Chondrocyte (in vitro differentiated cells): ENCODE data around the gene GRIK4. TPM values are rescaled to one million over a fixed set of nuclear protein-coding genes. Genes with fewer than 3 reads are reported as not detected.
A peak's percentile ranks its signal among the peaks of the same experiment; 100 is the strongest.

ENCODE experiments used
- DNase-seq: peaks from one replicate; pipeline ENCODE4 v3.0.0; 2021; ENCODE audit warnings: mixed read lengths, low spot score
- H3K27ac Mint-ChIP-seq: one replicate; pipeline ENCODE4 v1.8.0; 2021; ENCODE audit warnings: mild to moderate bottlenecking, moderate library complexity, mixed read lengths; ENCODE audit not compliant: unreplicated experiment
- H3K27me3 Mint-ChIP-seq: 2 replicates; pipeline ENCODE4 v1.8.0; 2021; ENCODE audit warnings: low read depth, mixed read lengths
- H3K36me3 Mint-ChIP-seq: 2 replicates; pipeline ENCODE4 v1.8.0; 2021; ENCODE audit warnings: low read depth, mixed read lengths
- H3K4me1 Mint-ChIP-seq: 2 replicates; pipeline ENCODE4 v1.8.0; 2021; ENCODE audit warnings: low read depth, mild to moderate bottlenecking, mixed read lengths
- H3K4me3 Mint-ChIP-seq: one replicate; pipeline ENCODE4 v1.8.0; 2021; ENCODE audit warnings: mild to moderate bottlenecking, moderate library complexity, mixed read lengths; ENCODE audit not compliant: unreplicated experiment
- H3K9me3 Mint-ChIP-seq: 2 replicates; pipeline ENCODE4 v1.8.0; 2021; ENCODE audit warnings: low read depth, mixed read lengths
- total RNA-seq: library from RNA; stranded (reverse); gene quantifications from 3 replicates; pipeline ENCODE4 v1.2.1, GENCODE V29; 2021
- TF ChIP-seq, protein P1 (sequence below): fragments of 200-600 bp; sonication (generic); IDR thresholded peaks from 2 replicates; pipeline ENCODE4 v1.5.0; 2021; ENCODE audit warnings: antibody characterized with exemption, mild to moderate bottlenecking, moderate library complexity

Gene GRIK4
- total RNA-seq, 1 donor from 2014 or later = 0.37 TPM

DNA sequence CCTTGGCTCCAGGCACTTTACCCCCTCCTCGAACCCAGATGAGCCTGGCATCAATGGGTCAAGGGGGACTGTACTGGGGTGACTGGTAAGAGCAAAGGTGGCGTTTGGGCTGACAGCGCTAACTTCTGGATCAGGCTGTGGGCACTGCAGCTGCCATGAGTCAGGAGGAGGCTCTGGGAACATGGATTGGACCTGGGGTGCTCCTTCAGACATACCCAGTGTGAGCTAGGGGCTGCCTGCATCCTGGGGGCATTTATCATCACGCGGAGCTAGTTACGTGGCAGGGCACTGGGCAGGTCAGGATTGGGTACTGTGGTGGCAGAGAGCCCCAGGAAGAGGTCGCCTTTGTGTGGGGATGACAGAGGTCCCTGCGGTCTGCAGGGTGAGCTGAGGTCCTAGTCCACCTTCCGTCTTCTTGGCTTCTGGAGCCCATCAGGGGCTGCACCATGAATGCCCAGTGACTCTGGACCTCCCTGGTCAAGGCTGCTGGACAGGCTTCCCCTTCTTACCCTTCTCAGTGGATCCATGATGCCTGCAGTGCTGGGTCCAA, 13.1 kb downstream of the GRIK4 start:
- TF ChIP-seq, protein P1, sequence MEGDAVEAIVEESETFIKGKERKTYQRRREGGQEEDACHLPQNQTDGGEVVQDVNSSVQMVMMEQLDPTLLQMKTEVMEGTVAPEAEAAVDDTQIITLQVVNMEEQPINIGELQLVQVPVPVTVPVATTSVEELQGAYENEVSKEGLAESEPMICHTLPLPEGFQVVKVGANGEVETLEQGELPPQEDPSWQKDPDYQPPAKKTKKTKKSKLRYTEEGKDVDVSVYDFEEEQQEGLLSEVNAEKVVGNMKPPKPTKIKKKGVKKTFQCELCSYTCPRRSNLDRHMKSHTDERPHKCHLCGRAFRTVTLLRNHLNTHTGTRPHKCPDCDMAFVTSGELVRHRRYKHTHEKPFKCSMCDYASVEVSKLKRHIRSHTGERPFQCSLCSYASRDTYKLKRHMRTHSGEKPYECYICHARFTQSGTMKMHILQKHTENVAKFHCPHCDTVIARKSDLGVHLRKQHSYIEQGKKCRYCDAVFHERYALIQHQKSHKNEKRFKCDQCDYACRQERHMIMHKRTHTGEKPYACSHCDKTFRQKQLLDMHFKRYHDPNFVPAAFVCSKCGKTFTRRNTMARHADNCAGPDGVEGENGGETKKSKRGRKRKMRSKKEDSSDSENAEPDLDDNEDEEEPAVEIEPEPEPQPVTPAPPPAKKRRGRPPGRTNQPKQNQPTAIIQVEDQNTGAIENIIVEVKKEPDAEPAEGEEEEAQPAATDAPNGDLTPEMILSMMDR = no peak
- Mint-ChIP-seq H3K27me3 (peaks cover 8% of the 10 kb centered on the region), H3K36me3 (no peaks in the 10 kb centered on the region), H3K4me1 (peaks cover 5% of the 10 kb centered on the region), H3K9me3 (no peaks in the 10 kb centered on the region), H3K27ac (no peak overlapping the region), H3K4me3 (no peak overlapping the region)
- DNase-seq = peak; percentile 60

DNA sequence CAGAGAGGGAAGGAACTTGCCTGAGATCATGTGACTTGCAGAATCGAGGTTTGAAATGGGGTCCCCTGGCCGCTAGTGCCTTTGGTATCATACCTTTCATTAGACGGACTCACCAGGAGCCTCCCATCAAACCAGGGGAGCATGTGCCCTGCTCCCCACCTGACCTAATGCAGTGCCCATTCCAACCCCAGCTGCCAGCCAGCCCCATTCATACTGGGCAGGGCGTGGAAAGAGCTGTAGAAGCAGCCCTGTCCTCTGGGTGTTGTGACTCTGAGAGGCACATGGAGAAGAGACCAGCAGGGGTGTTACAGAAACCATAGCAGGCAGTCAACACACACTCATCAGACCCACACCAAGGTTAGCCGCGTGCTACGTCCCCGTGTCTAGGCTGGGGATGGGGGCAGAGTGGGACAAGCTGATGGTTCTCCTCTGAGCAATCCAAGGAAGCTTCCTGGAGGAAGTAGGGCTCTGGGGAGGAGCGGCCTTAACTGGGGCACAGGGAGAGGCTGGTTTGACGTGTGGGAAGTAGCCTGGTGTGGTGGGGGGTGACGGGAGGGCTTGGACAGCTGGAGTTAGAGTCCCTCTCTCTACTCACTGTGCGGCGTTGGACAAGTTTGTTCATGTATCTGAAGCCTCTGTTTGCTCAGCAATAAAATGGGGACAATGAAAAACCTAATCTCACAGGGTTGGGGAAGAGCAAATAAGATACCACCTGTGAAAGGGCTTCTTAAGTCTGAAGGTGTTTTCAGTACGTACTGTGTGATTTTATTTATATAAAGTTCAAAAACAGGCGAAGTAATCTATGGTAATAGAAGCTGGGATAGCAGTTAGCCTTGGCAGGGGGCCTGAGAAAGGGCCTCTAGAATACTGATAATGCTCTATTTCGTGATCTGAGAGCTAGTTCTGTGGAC, 14.0 kb downstream of the GRIK4 start:
- Mint-ChIP-seq H3K36me3 (no peaks in the 10 kb centered on the region), H3K9me3 (no peaks in the 10 kb centered on the region), H3K27me3 (peaks cover 8% of the 10 kb centered on the region), H3K4me3 (no peak overlapping the region), H3K27ac (no peak overlapping the region), H3K4me1 (peaks cover 5% of the 10 kb centered on the region)
- peak; percentile 59 for DNase-seq
- TF ChIP-seq, protein P1 = no peak

DNA sequence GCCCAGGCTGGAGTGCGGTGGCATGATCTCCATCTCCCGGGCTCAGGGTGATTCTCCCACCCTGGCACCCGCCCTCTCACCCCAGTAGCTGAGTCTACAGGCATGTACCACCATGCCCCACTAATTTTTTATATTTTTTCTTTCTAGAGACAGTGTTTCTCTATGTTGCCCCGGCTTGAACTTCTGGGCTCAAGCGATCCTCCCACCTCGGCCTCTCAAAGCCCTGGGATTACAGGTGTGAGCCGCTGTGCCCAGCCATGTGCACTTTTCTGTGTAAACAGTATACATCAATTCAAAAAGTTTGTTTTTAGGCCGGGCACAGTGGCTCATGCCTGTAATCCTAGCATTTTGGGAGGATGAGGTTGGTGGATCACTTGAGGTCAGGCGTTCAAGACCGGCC, 14.7 kb downstream of the GRIK4 start:
- no peak overlapping the region for H3K27ac Mint-ChIP-seq
- H3K4me3 Mint-ChIP-seq = no peak overlapping the region
- H3K9me3 Mint-ChIP-seq = no peaks in the 10 kb centered on the region
- H3K27me3 Mint-ChIP-seq = peaks cover 6% of the 10 kb centered on the region
- peak; percentile 28 for DNase-seq
- H3K36me3 Mint-ChIP-seq = no peaks in the 10 kb centered on the region
- TF ChIP-seq, protein P1 = no peak
- H3K4me1 Mint-ChIP-seq = peaks cover 5% of the 10 kb centered on the region

DNA sequence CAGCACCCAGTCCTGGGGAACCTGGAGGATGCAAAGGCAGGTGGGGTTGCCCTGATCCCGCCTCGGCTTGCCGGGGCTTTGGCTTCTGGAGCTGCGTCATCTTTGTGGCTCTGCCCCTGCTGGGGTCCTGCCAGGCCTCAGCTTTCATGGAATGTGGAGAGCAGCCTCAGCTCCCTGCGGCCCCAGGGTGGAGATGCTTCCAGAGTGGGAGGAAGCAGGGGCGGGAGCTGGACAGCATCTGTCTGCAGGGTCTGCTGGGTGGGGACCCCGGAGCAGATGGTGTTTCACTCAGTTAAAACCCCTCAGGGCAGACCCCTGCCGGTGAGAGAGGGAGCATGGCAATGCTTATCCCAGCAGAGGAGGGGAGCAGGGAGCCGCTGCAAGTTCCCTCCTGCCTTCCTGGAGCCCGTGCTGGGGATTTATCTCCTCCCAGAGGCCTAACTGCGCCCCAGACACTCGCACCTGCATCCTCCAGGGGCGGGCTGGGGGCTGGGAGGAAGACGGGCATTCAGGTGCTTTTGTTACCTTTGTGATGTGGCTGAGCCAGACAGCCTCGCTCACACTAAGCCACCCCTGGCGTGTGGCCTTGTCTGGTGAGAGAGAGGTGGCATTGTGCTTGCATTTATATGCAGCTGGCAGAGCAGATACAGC, 15.7 kb downstream of the GRIK4 start:
- Mint-ChIP-seq H3K36me3 (no peaks in the 10 kb centered on the region), H3K4me3 (no peak overlapping the region)

DNA sequence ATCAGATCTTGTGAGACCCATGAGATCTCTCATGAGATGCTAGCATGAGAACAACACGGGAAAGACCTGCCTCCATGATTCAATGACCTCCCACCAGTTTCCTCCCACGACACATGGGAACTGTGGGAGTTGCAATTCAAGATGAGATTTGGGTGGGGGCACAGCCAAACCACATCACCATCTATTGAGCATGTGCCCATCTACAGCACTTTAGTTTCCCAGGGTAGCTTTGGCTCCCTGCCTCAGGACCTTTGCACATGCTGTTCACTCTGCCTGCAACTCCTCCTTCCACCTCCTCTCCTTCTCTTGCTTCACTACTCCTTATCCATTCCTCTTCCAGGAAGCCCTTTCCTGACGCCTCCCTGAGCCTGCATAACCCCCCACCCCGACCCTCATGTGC, 17.2 kb downstream of the GRIK4 start:
- Mint-ChIP-seq H3K4me3 (no peak overlapping the region), H3K27me3 (peaks cover 2% of the 10 kb centered on the region), H3K36me3 (no peaks in the 10 kb centered on the region), H3K27ac (no peak overlapping the region), H3K4me1 (peaks cover 15% of the 10 kb centered on the region), H3K9me3 (no peaks in the 10 kb centered on the region)
- TF ChIP-seq, protein P1 = no peak
- peak; percentile 25 for DNase-seq

More for the DNA sequence above, 15.7 kb downstream of the GRIK4 start:
- Mint-ChIP-seq H3K27ac (no peak overlapping the region), H3K27me3 (peaks cover 6% of the 10 kb centered on the region), H3K4me1 (peaks cover 6% of the 10 kb centered on the region), H3K9me3 (no peaks in the 10 kb centered on the region)
- TF ChIP-seq, protein P1 = peak; percentile 58
- peak; percentile 79 for DNase-seq
